DMS153 treated with DMSO at 0.1 percent for 48 hours (cell line): ENCODE measurements around the gene KDR.

ENCODE experiments used
- DNase-seq: peaks from one replicate; lab custom pipeline; 2025; ENCODE audit not compliant: unreplicated experiment; lab: John Stamatoyannopoulos, UW

Gene KDR

DNA sequence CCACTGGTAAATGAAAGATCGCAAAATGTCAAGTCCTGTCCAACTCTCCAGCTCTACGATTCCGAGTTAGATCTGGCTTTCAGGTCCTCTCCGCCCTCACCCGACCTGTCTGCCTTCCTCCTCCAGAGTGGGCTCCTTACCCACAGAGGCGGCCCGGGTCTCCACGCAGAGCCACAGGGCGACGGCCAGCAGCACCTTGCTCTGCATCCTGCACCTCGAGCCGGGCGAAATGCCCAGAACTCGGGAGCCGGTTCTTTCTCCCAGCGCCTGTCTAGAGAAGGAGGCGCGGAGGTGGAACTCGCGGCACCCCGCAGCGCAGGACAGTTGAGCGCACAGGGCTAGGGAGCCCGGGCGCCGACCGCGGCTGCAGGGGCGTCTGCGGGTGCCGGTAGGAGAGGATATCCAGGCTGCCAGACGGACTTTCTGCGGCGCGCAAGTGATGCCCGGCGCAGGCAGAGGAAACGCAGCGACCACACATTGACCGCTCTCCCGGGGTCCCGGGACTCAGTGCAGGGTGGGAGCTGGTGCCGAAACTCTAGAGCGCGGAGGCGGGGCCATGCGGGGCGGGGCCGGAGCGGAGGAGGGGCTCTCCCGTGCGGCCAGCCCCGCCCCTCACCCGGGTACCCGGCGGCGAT lies at the start of gene KDR:
TSS of gene KDR (minus strand) at position 509 of the 635 bp plus-strand sequence. CDS start at position 207, 302 bp downstream.
- no peak for DNase-seq

DNA sequence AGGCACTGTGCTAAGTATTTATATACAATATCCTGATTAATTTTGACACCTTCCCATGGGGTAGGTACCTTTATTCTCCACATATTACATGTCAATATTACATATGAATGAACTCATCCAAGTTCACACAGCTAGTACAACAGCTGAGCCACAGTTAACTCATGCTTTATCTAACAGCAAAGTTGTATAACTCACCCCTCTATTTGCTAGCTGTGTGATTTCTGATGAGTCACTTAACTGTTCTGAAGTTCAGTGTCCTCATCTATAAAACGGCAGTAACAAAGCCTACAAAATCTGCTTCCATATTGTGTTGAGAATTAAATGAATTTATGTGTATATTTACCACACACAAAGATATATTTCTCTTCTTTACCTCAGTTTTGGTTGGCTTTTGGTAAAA lies 48.2 kb upstream of the KDR start:
- DNase-seq: no peak

DNA sequence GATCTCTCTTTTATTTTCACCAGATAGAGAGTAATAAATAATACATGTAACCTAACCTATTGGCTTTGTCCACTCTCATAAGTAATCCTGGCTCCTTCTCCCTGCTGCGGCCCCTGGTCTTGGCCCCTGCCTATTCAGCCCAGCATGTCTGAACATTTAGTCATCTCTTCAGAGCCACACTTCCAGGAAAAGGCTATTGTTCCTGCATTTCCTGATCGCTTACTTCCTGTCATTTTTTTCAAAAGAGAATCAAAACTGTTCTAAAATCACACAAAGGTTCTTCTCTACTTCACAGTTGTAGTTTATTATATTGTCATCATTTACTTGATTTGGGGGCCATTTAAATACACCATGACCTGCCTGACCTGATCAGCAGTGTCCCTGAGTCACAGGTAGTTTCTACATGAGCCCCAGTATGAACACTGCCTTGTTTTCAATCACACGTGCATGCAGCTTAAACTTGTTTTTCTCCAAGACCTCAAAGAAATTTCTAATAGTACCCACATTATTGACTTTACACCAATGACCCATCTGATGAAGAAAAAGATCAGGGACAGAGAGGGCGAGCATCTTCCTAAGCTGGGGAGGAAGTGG lies 47.4 kb upstream of the KDR start:
- DNase-seq: no peak

DNA sequence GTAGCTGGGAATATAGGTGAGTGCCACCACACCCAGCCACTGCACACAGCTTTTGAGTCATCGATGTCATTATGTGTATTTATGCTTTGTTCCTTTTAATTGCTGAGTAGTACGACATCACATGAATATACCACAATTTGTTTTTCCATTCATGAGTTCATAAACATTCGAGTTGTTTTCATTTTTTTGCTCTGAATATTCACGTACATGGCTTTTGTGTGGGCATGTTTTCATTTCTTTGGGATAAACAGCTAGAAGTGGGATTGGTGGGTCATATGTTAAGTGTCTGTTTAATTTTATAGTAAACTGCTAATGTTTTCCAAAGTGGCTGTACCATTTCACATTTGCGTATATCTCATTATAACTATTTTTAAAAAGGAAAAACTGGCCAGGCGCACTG lies 45.1 kb upstream of the KDR start:
- no peak for DNase-seq

DNA sequence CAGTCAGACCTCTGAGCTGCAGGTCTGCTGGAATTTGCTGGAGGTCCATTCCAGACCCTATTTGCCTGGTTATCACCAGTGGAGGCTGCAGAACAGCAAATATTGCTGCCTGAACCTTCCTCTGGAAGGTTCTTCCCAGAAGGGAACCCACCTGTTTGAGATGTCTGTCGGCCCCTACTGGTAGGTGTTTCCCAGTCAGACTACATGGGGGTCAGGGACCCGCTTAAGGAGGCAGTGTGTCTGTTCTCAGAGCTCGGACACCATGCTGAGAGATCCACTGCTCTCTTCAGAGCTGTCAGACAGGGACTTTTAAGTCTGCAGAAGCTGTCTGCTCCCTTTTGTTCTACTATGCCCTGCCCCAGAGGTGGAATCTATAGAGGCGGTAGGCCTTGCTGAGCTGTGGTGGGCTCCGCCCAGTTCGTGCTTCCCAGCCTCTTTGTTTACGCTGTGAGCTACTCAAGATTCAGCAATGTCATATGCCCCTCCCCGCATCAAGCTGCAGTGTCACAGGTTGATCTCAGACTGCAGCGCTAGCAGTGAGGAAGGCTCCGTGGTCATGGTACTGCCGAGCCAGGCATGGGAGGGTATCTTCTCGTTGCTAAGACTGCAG lies 44.1 kb upstream of the KDR start:
- no peak for DNase-seq

DNA sequence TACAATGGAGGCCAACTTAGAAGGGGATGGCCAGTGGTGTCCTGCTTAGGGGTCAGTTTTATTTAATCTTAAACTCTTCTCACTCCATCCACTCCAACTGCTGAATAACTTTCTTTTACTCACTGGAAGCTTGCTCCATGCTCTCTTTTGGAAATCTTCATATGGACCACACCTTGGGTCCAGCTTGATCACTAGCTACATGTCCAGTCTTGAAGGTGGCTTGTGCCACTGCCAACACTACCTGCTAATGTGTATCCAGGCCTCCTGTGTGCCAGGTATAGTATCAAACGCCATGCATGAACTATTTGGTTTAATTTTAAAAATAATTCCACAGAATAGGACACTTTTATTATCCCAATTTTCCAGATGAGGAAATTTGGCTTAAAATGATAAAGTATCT lies 37.0 kb upstream of the KDR start:
- no peak for DNase-seq

DNA sequence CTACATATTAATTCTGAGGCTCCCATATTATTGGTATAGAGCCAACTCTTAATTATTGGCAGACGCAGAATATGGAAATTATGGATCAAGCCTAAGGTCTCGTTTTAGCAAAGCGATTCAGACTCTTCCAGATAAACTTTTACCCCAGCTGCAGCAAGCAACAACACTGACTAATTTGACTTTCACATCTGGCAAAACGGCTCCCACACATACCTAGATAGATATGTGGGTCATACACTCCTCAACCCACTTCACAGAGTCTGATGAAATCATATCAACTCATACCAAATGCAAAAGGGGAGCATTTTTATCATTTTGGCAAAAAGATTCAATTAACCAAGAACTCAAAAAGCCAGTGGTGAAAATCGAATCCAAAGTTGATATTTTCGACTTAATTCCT lies 36.3 kb upstream of the KDR start:
- no peak for DNase-seq

DNA sequence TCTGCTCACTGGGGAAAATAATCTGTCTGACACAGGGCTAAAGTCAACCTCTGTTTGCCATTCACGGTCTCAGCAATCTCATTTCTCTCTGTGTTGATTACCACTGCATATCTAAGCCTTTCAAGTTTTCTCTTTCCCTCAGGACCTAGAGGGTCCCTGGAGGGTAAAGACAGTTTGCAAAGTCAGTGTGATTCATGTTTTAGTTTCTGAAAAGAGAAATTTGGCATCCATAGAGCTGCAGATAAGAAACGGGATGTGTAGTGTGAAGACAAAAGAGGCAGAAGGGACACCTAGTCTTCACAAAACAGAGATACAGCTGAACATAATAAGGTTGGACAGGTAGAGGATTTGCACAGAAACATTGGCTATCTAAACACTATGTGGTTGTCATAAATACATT lies 34.5 kb upstream of the KDR start:
- no peak for DNase-seq

DNA sequence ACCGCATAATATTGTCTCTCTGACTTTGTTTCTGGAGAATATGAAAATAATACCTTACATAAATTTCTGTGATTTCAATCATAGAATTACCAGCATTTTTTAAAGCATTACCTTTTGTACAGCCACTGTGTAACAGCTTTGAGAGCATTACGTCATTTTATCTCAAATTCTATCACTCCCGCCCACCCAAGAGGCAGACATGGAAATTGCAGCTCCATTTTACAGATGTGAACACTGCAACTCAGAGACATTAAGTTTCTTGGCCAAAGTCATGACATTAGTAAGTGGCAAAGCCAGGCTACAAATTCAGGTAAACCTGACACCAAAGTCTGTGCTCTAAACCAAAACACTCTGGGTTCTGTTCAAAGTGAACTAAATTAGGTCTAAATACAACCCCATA lies 33.6 kb upstream of the KDR start:
- DNase-seq: no peak

DNA sequence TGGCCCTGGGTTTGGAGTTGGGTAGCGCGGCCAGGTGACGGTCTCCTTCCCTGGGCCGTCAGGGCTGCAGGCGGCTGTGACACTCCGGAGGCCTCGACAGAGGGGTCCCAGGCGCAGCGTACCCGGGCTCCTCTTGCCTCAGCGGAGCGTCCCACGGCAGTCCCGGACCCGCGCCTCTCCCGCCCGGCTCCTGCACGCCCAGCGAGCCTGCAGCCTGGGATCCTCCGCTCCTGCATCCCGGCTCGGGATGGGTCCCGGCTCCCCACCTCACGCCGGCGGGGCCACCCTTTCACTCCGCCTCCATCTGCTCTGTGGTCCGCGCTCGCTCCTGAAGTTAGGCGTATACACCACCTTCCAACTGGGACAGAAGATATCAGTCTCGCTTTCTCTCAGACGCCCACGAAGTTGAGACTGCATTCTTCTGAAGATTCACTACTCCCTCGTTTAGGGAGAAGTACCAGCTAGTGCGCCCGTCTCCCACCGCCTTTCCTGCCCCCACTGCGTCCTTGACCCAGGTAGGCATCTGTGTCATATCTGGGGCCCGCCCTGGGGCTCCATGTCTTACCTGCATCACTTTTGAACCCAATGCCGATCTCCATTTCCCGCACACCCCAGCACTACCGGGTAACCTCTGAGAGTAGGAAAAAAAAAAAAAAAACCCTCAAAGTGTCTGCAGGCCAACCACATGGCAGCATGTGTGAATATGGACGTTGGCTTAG lies 32.3 kb upstream of the KDR start:
- DNase-seq: no peak

DNA sequence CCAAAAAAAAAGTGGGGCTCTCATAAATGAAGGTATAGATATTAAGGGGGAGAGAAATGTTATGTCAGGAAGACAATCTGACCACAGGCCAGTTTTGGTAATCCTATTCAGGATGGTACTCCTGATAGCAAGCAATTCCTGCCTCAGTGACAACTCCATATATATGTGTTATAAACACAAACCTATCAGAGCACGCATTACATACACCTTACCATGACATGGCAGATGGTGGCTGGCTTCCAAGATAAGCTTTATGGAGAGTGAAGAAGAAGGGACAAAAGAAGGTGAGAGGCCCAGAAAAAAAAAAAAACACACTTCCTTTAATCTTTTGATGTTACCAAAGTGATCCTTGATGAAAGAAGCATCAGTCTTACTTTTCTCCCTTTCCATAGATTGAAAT lies 29.5 kb upstream of the KDR start:
- no peak for DNase-seq

DNA sequence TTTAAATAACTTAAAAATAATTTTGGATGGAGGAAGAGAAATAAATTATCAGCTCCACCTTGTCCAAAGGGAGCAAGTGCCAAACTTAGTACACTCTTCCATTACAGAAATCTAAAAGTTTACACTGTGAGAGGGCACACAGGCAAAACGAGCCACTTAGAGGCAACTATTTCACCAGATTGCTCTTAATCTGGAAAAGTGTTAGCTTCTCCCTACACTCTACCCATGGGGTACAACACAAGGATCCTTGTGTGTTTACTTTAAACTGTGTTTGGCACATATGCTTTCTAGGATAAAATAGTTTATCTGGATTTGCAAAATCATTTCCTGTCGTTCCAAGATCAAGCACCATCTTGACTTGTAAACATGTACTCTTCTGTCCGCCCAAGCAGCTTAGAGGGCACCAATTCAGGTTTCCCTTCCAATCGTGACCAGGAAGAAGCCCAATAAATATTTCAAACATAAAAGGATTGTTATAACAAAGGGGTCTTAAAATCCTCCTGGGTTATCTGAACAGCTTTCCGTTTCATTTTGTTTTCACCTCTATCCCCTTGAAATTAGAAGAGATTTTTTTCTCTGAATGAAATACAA lies 29.0 kb upstream of the KDR start:
- no peak for DNase-seq

DNA sequence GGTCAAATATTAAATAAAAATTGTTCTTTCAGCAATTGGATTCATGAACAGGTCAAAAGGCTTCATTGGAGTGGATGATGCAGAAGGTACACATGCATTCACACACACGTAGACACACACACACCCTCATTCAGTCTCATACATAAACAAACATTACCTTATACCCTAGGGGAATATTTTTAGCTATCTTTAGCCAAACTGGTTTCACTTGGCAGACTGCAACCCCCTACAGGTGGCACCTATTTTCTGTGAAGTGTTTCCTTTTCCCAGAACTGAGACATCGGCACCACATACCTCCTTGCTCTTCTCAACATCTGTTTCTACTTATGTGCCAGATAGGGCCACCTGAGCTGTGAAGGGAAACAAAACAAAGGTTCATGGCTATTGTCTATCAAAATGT lies 18.5 kb upstream of the KDR start:
- peak; percentile 43 for DNase-seq

DNA sequence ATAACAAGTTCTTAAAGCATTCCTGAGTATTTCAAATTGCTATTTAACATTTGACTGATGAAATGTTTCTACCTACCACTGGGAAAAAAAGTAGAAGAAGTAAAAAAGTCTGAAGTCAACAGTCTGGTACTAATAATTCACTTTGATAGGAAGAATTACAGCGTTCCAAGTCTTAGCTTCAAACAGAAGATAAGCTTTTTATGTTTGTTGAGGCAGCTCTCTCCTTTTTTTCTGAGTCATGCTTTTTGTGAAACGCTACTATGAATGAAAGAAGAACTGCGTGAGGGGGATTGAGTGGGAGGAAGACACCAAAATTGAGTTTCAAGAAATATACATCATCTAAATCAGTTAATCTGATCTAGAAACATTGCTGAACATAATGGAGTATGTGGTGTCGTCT lies 13.0 kb upstream of the KDR start:
- no peak for DNase-seq

DNA sequence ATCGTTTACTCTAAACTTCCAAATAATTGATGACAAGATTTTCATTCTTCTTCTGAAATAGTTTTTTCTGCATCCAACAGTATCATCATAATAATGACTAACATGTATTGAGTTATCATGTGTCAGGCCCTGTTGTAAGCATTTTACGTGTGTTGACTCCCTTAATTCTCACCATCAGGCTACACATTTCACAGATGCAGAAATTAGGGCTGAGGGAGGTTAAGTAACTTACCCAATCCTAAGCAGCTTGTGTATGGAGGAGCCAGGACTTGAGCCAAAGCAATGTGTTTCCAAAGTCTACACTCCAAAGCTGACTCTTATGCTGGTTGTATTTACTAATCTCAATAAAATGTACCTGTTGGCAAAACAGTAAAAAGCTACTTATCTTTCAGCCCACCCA lies 11.2 kb upstream of the KDR start:
- DNase-seq: no peak

DNA sequence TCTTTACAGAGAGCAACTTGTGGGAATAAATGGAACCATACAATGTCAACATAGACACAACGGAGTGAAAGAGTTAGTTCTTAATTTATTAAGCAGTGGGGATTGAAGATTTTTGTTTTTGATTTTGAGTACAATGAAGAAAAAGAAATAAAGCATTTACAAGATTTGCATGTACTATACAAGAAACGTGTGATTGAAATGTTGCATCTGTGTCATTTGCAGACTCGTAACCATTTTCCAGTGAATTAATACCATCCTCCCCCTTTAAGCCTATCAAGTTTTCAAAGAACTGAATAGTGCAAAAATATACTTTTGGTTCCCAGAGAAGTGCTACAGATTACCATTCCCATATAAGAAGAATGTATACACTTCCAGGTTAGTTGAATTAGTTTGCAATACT lies 8.6 kb upstream of the KDR start:
- no peak for DNase-seq

DNA sequence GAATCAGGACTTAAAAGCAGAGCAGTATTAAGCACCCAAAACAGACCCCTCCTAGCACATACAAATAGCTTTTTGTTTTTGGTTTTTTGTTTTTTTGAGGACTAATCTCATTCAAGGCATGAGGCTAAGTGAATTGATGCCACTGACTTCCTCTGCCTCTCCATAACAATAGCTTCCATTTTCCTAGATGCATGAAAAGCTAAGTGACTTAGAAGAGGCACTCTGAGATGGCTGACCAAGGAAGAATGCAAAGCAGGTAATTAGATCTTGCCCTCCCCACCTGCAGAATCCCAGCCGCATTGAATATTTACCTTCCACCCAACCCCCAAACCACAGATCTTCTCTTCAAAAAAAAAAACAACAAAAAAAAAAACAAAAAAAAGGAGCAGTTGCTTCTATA lies 7.4 kb upstream of the KDR start:
- DNase-seq: no peak

DNA sequence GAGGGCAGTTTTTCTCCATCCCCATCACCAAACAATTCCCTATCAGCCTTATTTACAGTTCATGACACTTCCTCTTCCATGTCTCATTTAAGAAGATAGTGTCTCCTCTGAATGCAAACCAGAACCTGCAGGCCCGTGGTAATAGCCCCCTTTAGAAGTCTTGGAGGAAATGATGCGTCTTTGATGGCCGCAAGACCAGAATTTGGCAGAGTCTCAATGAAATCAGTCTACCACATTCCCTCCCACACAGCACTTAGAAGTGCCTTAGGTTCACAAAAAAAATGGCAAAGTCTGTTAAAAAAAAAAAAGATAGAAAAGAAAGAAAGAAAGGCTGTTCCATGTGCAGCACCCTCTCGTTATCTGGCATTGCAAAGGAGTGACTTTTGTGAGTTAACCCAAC lies 2.1 kb upstream of the KDR start:
- DNase-seq: no peak

DNA sequence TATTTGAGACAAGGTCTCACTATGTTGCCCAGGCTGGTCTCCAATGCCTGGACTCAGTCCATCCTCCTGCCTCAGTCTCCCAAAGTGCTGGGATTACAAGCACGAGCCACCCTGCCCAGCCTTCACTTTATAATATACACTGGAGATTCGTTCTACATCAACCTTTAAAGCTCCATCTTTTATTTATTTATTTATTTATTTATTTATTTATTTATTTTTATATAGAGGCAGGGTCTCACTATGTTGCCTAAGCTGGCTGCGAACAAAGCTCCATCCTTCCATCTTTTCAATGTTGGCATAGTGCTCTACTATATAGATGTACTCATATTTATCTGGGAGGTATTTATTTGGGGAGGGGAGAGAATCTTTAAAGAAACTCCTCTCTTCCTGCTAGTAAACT lies 1.7 kb upstream of the KDR start:
- no peak for DNase-seq

DNA sequence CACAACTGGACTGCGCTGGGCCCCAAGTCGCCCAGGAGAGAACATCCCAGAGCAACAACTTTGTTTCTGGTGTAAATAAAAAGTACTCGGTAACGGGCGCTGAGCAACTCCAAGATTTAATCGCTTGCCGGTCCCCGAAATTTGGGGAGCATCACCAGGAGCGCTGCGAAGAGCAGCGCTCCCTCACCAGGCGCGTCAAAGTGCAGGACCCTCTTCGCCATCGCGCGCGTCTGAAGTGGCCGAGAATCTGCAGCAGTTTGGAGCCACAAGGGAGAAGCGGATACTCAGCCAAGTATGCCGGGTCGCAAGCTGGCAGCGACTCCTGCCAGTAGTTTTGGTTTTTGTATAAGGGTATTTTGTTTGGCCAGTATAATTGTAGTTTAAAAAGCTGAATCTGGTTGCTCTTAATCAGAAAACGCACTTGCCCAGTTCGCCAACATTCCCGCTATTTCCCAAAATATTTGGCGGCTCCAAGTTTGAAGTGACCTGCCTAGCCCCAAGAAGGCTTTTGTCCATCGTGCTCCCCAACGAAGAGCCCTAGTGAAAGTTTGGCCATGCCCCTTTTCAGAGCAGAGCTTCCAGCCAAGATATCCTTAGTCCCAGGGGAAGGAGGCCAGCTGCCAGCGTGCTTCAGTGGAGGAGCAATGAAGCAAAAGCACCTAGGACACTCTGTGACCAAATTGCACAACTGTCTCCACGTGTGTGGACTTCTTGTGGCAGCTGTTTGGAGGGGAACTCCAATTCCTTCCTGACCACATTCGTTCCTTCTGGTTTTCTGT lies 557 bp upstream of the KDR start:
- no peak for DNase-seq
